ENCODE measurements around the gene PTPRN2.
"Not testable (repeated sequence)": the region's sequence is repeated elsewhere in the genome, so short reads cannot be mapped to it uniquely, and the experiment has no call there.

The PTPRN2 gene

DNA sequence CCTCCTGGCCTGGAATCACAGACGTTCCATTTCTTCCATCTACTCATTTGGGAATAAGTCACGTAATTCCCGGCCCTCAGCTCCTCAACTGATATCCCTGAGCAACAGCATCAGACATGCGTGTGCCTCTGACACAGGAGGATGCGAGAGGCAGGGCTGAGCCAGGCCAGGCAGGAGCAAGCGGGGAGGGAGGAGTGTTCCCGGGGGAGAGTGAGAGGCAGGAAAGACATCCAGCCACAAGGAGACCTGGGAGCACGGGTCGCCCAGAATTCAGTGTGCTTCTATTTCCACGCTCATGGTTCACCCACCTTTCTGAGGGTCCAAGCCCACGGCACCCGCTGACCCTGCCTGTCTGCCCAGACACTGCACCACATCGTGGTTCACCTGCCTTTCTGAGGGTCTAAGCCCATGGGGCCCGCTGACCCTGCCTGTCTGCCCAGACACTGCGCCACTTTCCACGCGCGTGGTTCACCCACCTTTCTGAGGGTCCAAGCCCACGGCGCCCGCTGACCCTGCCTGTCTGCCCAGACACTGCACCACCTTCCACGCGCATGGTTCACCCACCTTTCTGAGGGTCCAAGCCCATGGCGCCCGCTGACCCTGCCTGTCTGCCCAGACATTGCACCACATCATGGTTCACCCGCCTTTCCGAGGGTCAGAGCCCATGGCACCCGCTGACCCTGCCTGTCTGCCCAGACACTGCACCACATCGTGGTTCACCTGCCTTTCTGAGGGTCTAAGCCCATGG lies 293.0 kb downstream of the PTPRN2 start:
- not testable (repeated sequence) for DNase-seq

DNA sequence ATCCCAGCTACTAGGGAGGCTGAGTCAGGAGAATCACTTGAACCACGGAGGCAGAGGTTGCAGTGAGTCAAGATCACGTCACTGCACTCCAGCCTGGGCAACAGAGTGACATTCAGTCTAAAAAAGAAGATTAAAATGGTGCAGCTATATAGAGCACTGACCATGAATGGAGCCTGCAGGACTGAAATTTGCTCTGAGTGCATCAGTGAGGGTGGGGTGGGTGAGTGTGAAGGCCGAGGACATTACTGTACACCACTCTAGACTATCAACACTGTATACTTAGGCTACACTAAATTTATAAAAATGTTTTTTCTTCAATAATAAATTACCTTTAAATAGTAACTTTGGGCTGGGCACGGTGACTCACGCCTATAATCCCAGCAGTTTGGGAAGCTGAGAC lies 294.7 kb downstream of the PTPRN2 start:
- DNase-seq = no peak

DNA sequence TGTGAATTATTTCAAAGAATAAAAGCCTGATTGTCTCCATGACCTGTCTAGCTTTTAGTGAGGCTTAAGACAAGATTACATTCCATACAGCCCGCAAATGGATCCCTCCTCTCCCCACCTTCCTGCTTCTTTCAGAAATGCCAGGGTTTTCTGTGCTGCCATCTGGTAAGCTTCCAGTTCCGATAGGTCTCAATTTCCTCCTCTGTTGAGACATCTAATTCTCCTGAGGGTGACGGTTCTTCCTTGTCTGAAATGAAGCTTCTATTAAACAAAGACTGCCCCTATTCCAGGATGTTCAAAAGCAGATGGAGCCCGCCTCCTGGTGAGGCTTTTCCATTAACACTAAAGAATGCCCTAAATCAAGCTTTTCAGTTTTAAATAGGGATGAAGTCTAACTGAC lies 295.6 kb downstream of the PTPRN2 start:
- no peak for DNase-seq

DNA sequence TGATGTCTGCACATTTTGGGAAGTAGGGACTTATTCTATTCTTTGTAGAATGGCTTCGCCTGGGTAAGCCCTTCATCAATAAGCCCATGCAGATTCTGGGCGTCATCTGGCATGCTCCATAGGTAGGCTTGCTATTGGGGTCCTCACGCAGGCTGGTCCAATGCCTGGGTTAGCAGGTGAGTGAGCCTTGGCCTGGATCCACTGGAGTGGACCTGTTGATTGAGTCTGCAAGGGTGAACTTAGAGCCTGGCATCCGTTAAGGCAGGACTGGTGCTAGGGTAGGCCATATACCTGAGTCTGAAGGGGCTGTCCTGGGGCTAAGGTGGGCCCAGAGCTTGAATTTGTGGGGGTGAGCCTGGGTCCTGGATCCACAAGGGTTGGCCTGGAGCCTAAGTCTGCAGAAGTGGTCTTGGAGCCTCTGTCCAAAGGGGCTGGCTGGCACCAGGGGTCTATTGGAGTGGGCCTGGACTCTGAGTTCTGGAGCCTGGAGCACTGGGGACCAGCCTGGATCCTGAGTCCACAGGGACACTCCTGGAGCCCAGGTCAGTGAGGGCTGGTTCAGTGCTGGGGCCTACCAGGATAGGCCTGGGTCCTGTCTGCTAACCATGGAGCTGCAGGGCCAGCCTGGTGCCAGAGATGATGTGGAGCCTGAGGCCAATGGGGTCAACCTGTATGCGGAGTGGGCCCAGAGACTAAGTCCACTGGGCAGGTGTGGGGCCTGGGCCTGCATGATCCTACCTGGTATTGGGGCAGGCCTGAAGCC lies 297.7 kb downstream of the PTPRN2 start:
- DNase-seq = no peak

DNA sequence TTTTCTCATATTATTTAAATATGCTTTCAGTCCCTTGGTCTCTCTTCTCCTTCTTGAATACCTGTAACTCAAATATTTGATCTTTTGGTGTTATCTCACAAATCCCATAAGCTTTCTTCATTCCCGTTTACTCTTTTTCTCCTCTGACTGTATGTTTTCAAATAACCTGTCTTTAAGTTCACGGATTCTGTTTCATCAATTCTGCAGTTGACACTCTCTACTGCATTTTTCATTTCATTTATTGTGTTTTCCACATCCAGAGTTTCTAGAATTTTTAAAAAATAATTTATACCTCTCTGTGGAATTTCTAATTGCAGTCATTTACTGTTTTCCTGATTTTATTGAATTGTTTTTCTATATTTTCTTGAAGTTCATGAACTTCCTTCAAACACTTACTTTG lies 298.4 kb downstream of the PTPRN2 start:
- DNase-seq = no peak

DNA sequence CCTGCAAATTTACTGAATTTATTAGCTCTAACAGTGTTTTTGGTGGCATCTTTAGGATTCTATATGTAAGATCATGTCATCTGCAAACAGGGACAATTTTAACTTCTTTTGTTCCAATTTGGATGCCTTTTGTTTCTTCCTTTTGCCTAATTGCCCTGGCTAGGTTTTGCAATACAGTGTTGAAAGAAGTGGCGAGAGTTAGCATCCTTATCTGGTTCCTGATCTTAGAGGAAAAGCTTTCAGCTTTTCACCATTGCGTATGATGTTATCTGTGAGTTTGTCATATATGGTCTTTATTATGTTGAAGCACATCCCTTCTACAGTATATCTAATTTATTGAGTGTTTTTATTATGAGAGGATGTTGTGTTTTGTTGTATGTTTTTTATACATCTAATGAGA lies 301.4 kb downstream of the PTPRN2 start:
- no peak for DNase-seq

DNA sequence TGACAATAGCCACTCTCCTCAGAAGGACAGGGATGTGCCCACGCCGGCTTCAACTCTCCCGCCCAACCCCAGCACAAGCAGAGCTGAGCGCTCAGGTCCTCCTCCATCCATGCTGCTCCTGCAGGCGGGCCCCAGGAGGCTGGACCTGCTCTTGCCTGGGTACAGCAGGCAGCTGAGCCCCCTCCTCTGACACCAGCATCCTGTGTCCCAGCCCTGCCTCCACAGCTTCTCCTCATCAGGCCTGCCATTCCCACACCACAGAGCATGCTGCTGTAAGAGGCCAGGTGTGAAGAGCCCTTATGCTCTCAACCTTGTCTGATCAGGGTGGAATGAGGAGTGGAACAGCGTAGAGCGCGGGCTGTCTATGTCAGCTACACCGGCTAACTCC lies 302.2 kb downstream of the PTPRN2 start:
- DNase-seq = no peak

DNA sequence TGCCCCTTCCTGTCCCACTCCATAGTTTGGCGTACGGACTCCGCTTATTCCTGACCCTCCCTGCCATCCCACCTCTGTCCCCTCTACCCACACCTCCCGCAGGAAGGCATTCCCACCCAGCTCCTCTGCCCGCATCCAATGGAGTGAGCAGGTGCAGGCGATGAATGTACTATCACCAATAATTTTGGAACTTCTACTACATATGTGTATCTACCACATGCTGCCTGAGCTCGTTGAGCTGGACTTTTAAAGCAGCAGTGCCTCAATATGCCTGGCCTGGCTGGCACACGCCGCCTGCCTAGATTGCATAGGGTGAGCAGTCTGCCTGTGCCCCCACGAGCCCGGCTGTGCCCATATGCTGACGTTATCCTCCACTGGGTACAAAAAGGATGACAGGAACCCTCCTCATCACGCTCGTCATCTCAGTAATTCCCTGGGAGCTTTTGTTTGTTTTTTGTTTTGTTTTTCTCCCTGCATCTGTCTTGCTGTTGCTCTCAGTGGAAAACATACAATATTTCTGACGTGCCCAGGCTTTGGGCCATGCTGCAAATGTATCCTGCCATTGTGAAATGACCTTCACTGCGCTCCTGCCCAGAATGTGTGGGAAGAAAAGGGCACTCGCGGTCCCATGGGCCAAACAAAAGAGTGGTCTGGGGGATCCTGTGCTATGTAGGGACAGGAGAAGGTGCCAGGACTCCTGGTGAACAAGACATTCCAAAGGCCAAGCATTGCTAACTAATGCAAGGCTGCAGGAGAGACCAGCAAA lies 302.8 kb downstream of the PTPRN2 start:
- DNase-seq = no peak

DNA sequence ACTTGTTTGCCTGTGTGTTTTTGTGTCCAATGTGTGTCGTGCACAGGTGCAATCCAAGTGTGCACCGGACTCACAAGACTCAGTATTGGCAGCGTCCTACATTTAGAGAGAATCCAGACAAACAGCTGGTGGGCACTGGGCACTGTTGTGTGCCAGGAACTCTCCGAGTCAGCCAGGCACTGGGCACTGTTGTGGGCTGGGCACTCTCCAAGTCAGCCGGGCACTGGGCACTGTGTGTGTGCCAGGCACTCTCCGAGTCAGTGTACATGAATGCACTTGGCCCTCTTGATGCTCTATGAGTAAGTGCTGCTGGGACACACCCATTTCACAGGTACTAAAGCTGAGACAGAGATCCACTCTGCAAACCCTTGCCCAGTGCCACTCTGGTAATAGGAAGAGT lies 303.5 kb downstream of the PTPRN2 start:
- no peak for DNase-seq

DNA sequence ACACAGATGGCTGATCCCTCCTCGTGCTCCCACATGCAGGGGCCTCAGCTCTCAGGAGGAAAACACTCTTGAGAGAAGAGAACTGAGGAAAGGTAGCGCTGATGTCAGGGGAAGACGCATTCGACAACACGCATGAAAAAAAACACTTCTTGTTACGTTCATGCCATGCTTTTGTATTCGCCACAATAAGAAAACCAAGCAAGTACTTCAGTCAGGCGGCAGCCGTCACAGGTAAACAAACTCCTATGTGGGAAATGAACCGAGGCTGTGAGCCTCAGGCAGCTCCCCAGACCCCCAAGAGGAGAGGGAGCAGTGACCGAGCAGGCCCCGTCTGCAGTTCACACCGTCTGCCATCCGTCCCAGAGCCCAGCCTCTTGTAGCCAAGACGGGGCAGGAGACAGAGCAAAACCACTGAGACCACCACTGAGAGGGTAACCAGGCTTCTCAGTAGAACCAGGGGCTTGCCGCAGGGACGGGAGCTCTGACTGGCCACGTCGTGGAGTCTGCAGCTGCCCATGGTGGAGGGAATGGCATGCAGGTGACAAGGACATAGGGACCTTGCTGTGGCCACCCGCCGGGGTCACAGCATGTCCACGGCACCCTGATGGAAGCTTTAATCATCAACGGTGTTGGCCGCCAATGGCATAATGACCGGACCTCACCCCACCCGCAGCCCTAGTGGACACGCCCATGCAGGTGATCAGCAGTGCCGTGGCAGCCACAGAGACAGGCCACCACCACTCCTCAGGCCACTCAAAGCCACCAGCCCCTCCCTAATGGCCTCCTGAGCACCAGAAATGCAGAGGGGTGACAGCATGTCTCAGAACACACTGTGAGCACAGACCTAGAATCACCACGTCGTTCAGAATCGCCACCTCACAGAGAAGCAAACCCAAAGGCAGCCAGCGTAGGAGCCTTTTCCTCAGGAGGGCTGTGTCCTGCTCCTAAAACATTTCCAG lies 304.3 kb downstream of the PTPRN2 start:
- no peak for DNase-seq

DNA sequence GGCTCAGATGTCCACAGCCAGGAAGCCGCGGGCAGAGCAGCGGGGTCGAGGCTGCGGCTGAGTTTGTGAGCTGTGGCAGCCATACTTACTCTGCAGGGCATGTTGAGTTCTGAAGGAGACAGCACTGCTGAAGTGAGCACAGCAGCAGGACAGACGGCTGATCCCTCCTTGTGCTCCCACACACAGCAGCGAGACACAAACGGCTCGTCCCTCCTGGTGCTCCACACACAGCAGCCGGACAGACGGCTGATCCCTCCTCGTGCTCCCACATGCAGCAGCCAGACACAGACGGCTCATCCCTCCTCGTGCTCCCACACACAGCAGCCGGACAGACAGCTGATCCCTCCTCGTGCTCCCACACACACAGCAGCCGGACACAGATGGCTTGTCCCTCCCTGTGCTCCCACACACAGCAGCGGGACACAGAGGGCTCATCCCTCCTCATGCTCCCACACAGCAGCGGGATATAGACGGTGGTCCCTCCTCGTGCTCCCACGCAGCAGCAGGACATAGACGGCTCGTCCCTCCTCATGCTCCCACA lies 305.1 kb downstream of the PTPRN2 start:
- no peak for DNase-seq

DNA sequence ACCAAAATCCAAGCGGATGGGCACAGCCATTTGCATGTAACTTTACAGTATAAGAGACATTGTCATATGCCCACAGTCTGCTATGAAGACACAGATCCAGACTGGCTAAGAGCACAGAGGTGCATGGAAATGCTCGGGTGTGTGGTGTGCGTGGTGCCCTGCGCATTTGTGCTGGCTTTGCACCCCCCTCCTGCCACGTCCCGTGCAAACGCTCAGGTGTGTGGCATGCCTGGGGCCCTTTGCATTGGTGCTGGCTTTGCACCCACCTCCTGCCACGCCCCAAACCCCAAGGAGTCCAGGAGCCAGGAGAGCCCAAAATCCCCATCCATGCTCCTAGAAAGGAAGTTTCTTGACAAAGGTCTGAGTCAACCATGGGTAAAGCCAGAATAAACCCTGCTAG lies 306.2 kb downstream of the PTPRN2 start:
- DNase-seq = no peak

DNA sequence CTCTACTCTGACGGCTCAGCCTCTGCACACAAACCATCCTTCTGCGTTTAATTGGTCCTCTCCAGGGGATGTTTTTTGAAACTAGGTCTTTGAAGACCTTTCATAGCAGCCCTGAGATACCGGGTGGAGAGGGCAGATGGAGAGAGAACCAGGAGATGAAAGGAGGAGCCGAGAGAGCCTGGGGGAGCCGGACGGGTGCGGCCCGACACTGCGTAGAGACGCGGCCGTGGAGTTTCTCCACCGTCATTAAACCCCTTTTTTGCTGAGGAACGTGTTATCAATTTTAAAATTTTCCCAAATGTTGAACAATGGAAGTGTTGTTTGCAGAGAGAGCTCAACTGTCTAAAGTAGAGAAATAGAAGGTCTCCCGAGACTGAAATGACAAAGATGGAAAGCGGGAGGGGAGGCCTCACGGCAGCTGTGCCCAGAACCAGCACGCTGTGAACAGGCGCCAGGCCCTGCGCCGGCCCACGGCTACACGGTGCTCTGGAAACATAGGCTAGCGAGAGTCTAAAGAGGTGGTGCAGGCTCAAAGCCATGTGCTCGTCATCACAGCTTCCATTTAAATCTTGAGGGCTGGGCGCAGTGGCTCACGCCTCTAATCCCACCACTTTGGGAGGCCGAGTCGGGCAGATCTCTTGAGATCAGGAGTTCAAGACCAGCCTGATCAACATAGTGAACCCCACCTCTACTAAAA lies 307.0 kb downstream of the PTPRN2 start:
- DNase-seq = no peak

DNA sequence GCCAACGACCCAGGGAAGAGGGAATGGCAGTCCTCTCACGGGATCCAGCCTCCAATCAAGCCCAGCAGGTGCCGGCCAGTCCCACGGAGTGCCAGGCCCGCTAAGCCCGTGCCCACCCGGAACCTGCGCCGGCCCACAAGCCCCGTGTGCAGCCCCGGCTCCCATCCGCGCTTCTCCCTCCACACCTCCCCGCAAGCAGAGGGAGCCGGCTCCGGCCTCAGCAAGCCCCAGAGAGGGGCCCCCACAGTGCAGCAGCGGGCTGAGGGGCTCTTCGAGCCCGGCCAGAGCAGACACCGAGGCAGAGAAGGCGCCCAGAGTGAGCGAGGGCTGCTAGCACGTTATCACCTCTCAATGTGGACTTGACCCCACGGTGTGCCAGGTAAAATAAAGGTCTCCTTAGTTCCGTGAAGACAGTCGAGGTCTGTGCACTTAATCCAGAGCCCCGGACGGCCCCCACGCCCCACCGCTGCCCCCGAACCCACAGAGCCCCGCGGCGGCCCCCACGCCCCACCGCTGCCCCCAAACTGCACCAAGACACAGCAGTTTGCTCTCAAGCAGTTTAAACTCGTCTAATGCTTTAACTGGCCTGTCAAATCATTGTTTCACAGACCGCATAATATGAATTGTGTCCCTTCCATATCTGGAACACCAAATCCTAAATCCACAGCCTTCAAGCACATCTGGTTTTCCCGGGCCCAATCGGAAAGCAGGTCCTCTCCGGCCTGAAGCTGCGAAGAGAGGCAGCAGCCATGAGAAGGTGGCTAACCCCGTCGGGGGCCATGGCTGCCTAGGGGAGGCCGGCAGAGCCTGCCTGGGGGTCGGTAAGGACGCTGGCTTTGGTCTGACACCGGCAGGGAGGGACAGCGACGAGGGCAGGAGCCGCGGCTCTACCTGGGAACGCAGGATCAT lies 307.8 kb downstream of the PTPRN2 start:
- no peak for DNase-seq

DNA sequence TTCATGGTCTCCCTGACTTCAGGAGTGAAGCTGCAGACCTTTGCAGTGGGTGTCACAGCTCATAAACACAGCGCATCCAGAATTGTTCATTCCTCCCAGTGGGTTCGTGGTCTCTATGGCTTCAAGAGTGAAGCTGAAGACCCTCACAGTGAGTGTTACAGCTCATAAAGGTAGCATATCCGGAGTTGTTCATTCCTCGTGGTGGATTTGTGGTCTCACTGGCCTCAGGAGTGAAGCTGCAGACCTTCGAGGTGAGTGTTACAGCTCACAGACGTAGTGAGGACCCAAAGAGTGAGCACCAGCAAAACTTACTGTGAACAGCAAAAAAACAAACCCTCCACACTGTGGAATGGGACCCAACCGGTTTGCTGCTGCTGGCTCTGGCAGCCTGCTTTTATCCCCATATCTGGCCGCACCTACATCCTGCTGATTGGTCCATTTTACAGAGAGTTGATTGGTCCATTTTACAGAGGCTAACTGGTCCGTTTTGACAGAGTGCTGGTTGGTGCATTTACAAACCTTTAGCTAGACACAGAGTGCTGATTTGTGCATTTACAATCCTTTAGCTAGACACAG lies 308.8 kb downstream of the PTPRN2 start:
- no peak for DNase-seq

DNA sequence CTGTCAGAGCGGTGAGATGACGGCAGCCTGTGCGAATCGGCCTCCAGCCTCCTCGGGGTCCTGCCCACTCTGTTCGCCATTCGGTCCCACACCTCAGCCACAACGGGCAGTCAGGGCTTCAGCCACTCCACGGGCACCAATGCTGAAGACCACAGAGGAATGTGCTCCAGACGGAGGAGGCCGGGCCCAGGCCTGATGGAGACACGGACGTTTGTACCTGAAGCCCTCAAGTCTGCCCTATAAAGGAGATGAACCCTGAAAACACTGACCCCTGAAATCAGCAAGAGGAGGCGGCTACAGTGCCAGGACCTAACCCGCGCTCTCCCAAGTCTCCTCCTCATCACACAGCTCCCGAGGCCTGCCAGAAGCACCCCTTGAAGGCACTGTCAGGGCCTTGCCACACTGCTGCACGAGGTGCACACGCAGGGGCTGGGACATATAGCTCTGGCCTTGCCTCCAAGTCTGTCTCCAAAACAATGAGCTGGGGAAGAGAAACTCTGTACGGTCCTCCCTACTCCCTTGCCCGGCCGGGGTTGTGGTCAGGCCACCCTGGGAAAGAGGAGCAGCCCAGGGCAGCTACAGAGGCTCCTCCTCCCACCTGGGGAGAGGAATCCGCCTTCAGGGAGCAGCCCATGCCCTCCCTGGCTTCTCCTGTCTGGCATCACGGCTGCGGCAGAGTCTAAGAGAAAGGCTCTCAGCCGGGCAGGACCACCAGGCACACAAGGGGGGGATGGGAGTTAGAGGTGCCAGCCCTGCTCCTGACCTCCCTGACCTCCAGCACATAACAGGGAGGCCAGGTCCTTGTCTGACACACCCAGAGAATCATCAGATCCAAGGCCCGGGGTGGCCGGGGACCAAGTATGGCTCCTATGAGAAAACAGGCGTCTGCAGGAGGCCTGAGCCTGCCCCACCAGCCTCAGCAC lies 310.1 kb downstream of the PTPRN2 start:
- no peak for DNase-seq

DNA sequence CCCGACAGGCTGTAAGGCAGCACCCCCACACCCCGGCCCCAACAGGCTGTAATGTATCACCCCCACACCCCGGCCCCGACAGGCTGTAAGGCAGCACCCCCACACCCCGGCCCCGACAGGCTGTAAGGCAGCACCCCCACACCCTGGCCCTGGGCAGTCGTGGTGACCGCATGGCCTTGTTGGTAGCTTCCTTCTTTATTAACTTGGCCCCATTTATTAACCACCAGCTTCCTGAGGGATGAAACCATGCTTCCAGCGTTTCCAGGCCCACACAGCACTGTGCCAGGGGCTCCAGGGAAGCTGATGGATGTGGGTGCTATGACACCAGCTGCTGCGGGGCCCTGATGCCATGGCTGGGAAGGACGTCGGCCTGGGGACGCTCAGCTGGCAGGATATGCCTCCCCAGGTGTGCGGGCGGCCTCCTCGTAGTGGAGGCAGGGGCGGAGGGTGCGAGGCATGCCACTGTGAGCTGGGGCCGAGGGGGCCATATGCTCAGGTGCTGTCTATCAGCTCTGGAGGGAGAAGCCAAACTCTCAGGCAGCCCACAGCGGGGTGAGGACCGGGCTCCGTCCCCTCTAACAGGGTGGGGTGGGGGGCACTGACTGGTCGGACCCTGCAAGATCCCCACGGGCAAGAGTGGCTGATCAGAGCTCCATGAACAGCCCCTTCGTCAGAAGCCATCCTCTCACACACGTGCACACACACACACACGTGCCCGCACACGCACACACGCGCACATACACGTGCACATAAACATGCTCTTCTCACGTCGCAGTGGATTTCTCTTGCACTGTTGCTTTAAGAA lies 311.0 kb downstream of the PTPRN2 start:
- no peak for DNase-seq
